Stimulated activated CD4-positive, alpha-beta T cell treated with anti-CD3 and anti-CD28 coated beads, Interleukin-12 subunit alpha, Interleukin-12 subunit beta, amount 100 ng/mL, for 48 hours (primary cell): ENCODE measurements around the gene BAG2.

Experiments
- DNase-seq, 3 donors: peaks; one replicate each; pipeline ENCODE4 v3.0.0-alpha.2; 2020; ENCODE audit warnings: low read depth in 2 of 3, low spot score in 1 of 3

The BAG2 gene

DNA sequence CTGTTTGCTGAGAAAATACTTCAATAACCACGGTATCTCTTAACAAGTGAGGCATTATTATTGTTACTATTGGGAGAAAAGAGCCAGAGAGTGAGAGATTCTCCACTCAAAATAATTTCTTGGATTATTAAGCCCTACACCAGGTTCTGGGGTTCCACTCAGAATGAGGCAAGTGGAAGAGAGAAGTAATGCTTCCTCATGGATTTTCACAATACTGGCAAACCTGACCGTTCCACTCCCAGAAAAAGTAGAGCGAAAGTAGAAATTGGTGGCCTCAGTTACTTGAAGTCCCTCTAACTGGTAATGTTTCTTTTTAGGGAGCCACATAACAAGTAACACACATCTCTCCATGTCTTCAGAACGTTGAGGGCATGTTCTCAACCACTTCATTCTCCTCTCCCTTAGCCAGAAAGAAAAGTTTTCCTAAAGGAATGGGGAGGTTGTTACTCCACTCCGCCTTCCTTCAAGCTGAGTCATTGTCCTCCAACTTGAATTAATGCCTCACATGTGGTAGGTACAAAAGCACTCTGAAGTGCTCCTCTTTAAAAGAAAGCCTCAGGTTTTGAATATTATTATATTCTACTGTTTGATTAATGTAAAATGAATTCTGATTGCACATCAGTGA is 1.9 kb downstream of the BAG2 start:
- DNase-seq = no peak

GRCh38 chr6:57174511-57174907 is 2.4 kb downstream of the BAG2 start:
- no peak for DNase-seq

GRCh38 chr6:57177545-57178265 is 5.6 kb downstream of the BAG2 start:
- DNase-seq = no peak

DNA sequence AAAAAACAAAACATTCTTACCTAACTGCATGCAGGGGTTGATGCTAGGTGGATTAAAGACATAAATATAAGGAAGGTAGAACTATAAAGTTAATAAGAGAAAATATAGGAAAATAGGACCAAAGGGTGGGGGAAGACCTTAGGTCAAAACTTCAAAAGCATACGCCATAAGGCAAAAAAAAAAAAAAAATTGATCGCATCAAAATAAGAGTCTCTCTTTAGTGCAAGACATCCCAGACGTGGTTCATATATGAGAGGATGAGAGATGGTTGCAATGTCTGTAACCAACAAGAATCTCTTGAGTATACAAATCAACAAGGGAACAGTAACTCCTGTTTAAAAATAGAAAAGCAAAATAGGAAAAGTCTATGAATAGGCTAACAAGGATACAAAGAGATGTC is 8.5 kb downstream of the BAG2 start:
- no peak for DNase-seq

DNA sequence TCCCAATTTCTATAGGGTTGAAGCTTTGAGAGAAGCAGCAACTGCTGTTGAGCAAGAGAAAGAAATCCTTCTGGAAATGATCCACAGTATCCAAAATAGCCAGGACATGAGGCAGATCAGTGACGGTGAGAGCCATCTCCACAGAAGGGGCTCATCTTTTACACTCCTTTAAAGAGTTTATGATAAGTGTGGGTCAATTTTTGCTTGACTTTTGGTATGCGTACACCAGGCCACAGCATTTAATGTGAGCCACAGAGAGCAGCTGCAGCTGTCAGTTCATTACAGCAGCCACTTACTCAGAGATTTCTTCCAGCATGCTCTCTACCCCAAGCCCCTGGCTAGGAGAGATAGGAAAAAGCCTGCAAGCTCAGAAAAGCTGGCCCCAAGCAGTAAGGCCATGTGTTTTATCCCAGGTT is 9.9 kb downstream of the BAG2 start:
- no peak for DNase-seq

GRCh38 chr6:57183336-57183735 is 11.2 kb downstream of the BAG2 start:
- no peak for DNase-seq

DNA sequence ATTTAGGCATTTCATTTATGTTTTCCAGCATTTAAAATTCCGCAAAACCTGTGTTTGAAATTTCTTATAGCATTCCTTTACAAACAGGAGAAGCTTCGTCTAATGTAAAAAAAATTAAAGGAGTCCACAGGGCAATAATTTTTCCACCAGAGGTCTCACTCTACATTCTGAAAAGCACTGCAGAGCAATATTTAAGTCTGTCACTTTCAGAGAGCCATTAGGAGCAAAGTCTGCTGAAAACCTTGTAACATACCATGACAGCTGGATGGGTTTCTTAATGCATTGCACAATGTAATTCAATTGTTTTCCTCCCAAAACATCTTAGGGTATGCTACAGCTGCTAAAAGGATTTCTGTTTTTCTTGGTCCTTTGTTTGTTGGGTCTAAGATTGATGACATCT is 18.0 kb downstream of the BAG2 start:
- no peak for DNase-seq

- DNase-seq = no peak
Observed at GRCh38 chr6:57193177-57193576, 21.1 kb downstream of the BAG2 start.

DNA sequence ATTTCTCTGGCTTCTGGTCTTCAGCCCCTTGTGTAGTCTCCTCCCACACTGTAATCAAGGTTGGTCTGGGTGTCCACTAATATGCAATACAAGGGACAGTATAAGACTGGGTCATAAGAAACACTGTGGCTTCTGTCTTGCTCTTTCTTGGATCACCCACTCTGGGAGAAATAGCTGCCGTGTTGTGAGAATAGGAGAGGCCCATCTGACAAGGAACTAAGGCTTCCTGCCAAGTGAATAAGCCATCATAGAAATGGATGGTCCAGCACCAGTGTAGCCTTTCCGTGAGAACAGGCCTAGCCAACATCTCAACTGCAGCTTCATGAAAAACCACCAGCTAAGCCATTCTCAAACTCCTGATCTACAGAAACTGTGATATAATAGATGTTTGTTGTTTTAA is 23.3 kb downstream of the BAG2 start:
- DNase-seq = no peak

- DNase-seq = no peak
Observed at GRCh38 chr6:57198926-57199636, 27.0 kb downstream of the BAG2 start.

GRCh38 chr6:57201718-57202117 is 29.6 kb downstream of the BAG2 start:
- no peak for DNase-seq

DNA sequence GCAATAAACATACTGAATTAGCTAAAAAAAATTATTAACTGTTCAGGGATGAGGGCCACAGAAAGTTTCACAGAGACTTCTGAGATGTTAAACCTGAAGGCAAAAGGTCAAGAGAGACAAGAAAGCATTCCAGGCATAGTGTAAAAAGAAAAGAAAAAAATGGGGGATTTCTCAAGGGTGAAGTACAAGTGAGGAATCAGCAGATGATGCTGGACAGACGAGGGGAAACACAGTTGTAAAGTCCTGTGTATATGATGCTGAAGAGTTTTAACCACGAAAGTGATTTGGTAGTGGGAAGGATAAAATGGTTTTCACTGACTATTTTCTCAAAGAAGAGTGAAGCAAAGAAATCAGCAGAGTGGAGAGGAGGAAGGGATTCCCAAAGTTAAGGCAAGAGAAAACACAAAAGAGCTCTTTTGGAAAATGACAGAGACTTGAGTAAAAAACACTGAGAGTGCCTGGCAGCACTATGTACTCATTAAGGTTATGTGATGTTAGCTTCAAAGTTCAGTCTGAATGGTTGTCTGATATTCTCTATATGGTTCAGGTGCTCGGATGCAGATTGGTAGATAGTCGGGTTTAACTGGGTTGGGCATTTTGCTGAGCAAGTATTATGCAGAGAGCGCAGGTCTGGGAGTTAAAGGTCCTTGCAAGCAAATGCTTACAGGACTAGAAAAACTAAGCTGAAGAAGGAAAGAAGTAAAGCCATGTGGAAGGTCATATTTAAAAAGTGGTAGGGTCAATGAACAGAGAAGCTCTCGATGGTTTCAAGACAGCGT is 33.6 kb downstream of the BAG2 start:
- no peak for DNase-seq

DNA sequence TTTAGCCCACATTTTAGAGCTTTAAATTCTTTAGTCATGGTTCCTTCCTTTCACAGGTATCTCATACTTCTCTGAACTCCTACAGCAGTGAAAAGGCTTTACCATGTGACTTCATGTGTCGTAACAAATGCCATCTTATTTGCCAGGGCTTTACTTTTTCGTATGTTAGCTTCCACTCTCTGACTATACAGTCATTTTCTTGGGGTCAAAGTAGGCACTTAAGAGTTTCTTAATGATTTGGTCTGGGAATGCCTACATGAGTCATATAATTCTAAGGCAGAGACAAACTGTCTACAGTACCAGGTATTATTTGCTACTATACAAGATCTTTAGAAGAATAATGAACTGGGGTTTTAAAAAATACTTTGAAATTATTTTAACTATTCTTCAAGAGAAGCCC is 35.0 kb downstream of the BAG2 start:
- DNase-seq = no peak

- DNase-seq = no peak
Observed at GRCh38 chr6:57207872-57208271, 35.7 kb downstream of the BAG2 start.

GRCh38 chr6:57209030-57209429 is 36.9 kb downstream of the BAG2 start:
- DNase-seq = no peak

DNA sequence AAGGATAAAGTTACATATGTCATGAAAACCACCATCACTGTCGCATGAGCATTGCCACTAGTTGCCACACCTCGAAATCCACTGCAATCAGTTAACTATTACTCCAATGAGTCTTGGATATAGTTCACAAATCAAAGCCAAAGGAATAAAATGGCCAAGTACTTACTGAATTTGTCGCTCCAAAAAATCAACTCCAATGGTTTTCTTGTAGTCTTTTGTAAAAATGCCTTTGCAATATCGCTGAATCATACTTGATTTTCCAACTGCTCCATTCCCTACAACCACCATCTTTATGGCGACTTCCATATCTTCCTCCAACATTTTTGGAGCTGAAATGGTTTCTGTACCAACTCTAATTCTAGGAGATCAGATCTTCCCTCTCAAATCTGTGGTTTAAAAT is 37.9 kb downstream of the BAG2 start:
- DNase-seq = no peak

GRCh38 chr6:57215260-57215659 is 43.1 kb downstream of the BAG2 start:
- no peak for DNase-seq

- no peak for DNase-seq
Observed at GRCh38 chr6:57216235-57217101, 44.3 kb downstream of the BAG2 start.

DNA sequence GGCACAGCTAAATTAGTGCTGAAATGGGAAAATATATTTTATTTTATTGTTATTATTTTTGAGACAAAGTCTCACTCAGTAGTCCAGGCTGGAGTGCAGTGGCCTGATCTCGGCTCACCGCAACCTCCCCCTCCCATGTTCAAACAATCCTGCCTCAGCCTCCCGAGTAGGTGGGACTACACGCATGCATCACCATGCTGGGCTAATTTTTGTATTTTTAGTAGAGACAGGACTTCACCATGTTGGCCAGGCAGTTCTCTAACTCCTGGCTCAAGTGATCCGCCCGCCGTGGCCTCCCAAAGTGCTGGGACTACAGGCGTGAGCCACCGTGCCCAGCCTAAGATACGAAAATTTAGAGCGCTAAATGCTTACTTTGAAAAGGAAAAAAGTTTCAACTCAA is 45.1 kb downstream of the BAG2 start:
- no peak for DNase-seq

DNA sequence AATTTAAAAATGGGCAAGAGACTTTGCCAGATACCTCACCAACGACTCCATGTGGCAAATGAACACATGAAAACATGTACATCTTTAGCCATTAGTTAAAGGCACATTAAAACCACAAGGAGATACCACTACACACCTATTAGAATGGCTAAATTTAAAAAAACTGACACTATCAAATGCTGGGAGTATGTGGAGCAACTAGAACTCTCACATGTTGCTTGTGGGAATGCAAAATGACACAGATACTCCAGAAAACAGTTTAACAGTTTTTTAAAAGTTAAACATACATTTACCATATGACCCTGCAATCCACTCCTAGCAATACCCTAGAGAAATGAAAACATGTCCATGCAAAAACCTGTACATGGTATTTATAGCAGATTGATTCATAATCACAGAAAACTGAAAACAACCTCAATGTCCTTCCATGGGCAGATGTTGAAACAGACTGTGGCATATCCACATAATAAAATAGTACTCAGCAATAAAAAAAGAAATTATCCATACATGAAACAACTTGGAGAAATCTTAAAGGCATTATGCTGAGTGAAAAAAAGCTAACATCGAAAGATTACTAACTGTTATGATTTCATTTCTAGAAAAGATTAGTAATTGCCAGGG is 48.1 kb downstream of the BAG2 start:
- DNase-seq = no peak
